Keratinocyte (primary cell): ENCODE data around the gene DNM1. TPM values are rescaled to one million over a fixed set of nuclear protein-coding genes. Genes with fewer than 3 reads are reported as not detected.

ENCODE experiments used
- DNase-seq: peaks from one replicate; pipeline ENCODE4 v3.0.0-alpha.2; 2011; ENCODE audit warnings: low read depth, missing footprints, low spot score
- FAIRE-seq: peaks from 2 replicates; lab custom pipeline; 2011; peaks lifted over from hg19 to GRCh38; lab: Jason Lieb, UNC
- H2AFZ ChIP-seq: 2 replicates; pipeline ENCODE4 v1.6.0; 2012; ENCODE audit warnings: low read length, control low read depth, inconsistent platforms; ENCODE audit not compliant: control insufficient read depth
- H3K27ac ChIP-seq: 2 replicates; pipeline ENCODE4 v1.5.1; 2011; ENCODE audit warnings: low read length; ENCODE audit not compliant: control insufficient read depth, insufficient read depth
- H3K27me3 ChIP-seq: 3 replicates; pipeline ENCODE4 v1.6.0; 2011; ENCODE audit warnings: low read length; ENCODE audit not compliant: control insufficient read depth, insufficient read depth; ENCODE audit errors: extremely low read depth
- H3K36me3 ChIP-seq, 2 experiments: 2 replicates in 1 of 2; 3 replicates in 1 of 2; pipeline ENCODE4 v1.5.1; 2011; ENCODE audit warnings: low read length in 2 of 2, mild to moderate bottlenecking in 1 of 2; ENCODE audit not compliant: control insufficient read depth in 2 of 2, insufficient read depth in 2 of 2; ENCODE audit errors: extremely low read depth in 1 of 2
- H3K4me1 ChIP-seq: 3 replicates; pipeline ENCODE4 v1.5.1; 2011; ENCODE audit warnings: low read length; ENCODE audit not compliant: control insufficient read depth, insufficient read depth; ENCODE audit errors: extremely low read depth
- H3K4me2 ChIP-seq: 3 replicates; pipeline ENCODE4 v1.6.0; 2011; ENCODE audit warnings: low read depth, low read length; ENCODE audit not compliant: control insufficient read depth, insufficient read depth; ENCODE audit errors: extremely low read depth
- H3K4me3 ChIP-seq, 3 experiments: fragments of 200-600 bp in 1 of 3; sonication (generic) in 1 of 3; 2 replicates in 2 of 3; 3 replicates in 1 of 3; pipeline ENCODE4 v1.5.1; 2011 to 2016; ENCODE audit warnings: low read length in 3 of 3, mild to moderate bottlenecking in 3 of 3, control low read depth in 2 of 3, inconsistent platforms in 1 of 3, low read depth in 1 of 3, mixed read lengths in 1 of 3, mixed run types in 1 of 3, moderate library complexity in 1 of 3; ENCODE audit not compliant: control insufficient read depth in 2 of 3, insufficient read depth in 2 of 3; ENCODE audit errors: extremely low read depth in 1 of 3
- H3K79me2 ChIP-seq: 2 replicates; pipeline ENCODE4 v1.6.0; 2012; ENCODE audit warnings: low read length; ENCODE audit not compliant: control insufficient read depth, insufficient read depth
- H3K9ac ChIP-seq: 3 replicates; pipeline ENCODE4 v1.6.0; 2011; ENCODE audit warnings: low read length; ENCODE audit not compliant: control insufficient read depth, insufficient read depth; ENCODE audit errors: extremely low read depth
- H3K9me1 ChIP-seq: 3 replicates; pipeline ENCODE4 v1.6.0; 2011; ENCODE audit warnings: low read length; ENCODE audit not compliant: control insufficient read depth, insufficient read depth; ENCODE audit errors: extremely low read depth
- H3K9me3 ChIP-seq: 2 replicates; pipeline ENCODE4 v1.5.1; 2012; ENCODE audit warnings: low read depth, low read length; ENCODE audit not compliant: control insufficient read depth
- H4K20me1 ChIP-seq: 3 replicates; pipeline ENCODE4 v1.6.0; 2011; ENCODE audit warnings: low read length; ENCODE audit not compliant: control insufficient read depth, insufficient read depth; ENCODE audit errors: extremely low read depth
- CTCF ChIP-seq, 3 experiments: IDR thresholded peaks in 1 of 3; conservative IDR thresholded peaks in 1 of 3; optimal IDR thresholded peaks in 1 of 3; 2 replicates in 2 of 3; 3 replicates in 1 of 3; pipeline versions ENCODE3 to v1.5.1; 2011; ENCODE audit warnings: low read length in 3 of 3, mild to moderate bottlenecking in 3 of 3, moderate library complexity in 2 of 3, control low read depth in 1 of 3, inconsistent platforms in 1 of 3; ENCODE audit not compliant: insufficient read depth in 2 of 3; ENCODE audit errors: extremely low read depth in 1 of 3
- EZH2 ChIP-seq: IDR thresholded peaks from one replicate; pipeline ENCODE4 v1.6.1; 2012; ENCODE audit warnings: inconsistent platforms, mild to moderate bottlenecking, low read length, moderate library complexity
- dilution Hi-C: fragments of 300-500 bp; cut with MboI; formaldehyde crosslinking; loops from one replicate; pipeline ENCODE4 v1.7.0; 2020; ENCODE audit warnings: low sequenced_read_pairs; ENCODE audit not compliant: extremely low pct_ligation_motif_present
- polyA plus RNA-seq, 5 experiments: library from polyadenylated mRNA; depleted of rRNA in 3 of 5; stranded (reverse) in 3 of 5; stranded (forward) in 1 of 5; unstranded in 1 of 5; fragments of >200 nt; gene quantifications; 1 replicate in 1 of 5; 2 replicates in 3 of 5; 3 replicates in 1 of 5; pipeline versions ENCODE4 v1.2.1 to v1.2.3, GENCODE V29; 2011 to 2012; ENCODE audit warnings: missing spikeins in 2 of 5, low read depth in 1 of 5, low replicate concordance in 1 of 5
- small RNA-seq, 3 experiments: library from RNA; depleted of rRNA; stranded (forward); fragments of <200 nt; gene quantifications; one replicate each; pipeline ENCODE3, GENCODE V24; 2012; ENCODE audit warnings: low read depth in 3 of 3, low replicate concordance in 1 of 3; ENCODE audit not compliant: insufficient read length in 3 of 3

The DNM1 gene
- polyA plus RNA-seq, 1 donor (not counting 4 experiments of a cell fraction or from before 2014, with no cell fraction given), result 0.25 TPM

GRCh38 chr9:128298535-128299482, 95.6 kb downstream of the DNM1 start:
- no peak overlapping the region for H3K27ac ChIP-seq
- H3K4me1 ChIP-seq, result peaks cover 8% of the 10 kb centered on the region
- no peak overlapping the region for H2AFZ ChIP-seq
- FAIRE-seq, result no peak
- no peak for DNase-seq
- no peaks in the 10 kb centered on the region for H3K79me2 ChIP-seq
- no peak overlapping the region for H3K4me2 ChIP-seq
- TF ChIP-seq EZH2, result no peak
- TF ChIP-seq CTCF (optimal IDR thresholded peaks at IDR 0.05 in 1 of 3, IDR thresholded peaks at IDR 0.05 in 1 of 3, conservative IDR thresholded peaks at IDR 0.05 in 1 of 3; ENCODE audit: extremely low read depth in 1 of 3, insufficient read depth in 2 of 3, low read length in 3 of 3), result no peak
- H4K20me1 ChIP-seq, result no peaks in the 10 kb centered on the region
- no peaks in the 10 kb centered on the region for H3K27me3 ChIP-seq
- no peak overlapping the region for H3K4me3 ChIP-seq
- no peaks in the 10 kb centered on the region for H3K9me1 ChIP-seq
- H3K9me3 ChIP-seq, result no peaks in the 10 kb centered on the region
- dilution Hi-C loops, result no loop called here
- no peaks in the 10 kb centered on the region for H3K36me3 ChIP-seq
- no peak overlapping the region for H3K9ac ChIP-seq

- TF ChIP-seq CTCF (optimal IDR thresholded peaks at IDR 0.05 in 1 of 3, IDR thresholded peaks at IDR 0.05 in 1 of 3, conservative IDR thresholded peaks at IDR 0.05 in 1 of 3; ENCODE audit: extremely low read depth in 1 of 3, insufficient read depth in 2 of 3, low read length in 3 of 3) (no peak), EZH2 (no peak)
- Histone ChIP-seq H3K27me3 (no peaks in the 10 kb centered on the region), H3K4me2 (no peak overlapping the region), H3K9ac (no peak overlapping the region), H3K9me1 (no peaks in the 10 kb centered on the region), H3K4me3 (no peak overlapping the region), H3K79me2 (no peaks in the 10 kb centered on the region), H3K36me3 (peaks cover 0 to 1% of the 10 kb centered on the region in 2 experiments), H3K4me1 (peaks cover 23% of the 10 kb centered on the region), H3K27ac (no peak overlapping the region), H2AFZ (no peak overlapping the region), H4K20me1 (no peaks in the 10 kb centered on the region), H3K9me3 (no peaks in the 10 kb centered on the region)
- FAIRE-seq, result no peak
- dilution Hi-C loops, result no loop called here
- no peak for DNase-seq
Observed at GRCh38 chr9:128304136-128304970, 101.2 kb downstream of the DNM1 start.

Small RNA genes lying within 50 kb of the gene (small RNA-seq; reads per million reads assigned to genes)
- 0.13 to 6.3 (median 3.5) reads per million in 3 experiments for gene MIR199B
- 0 reads per million in 3 experiments for gene MIR3154

Other genes with a start within 250 kb of the DNM1 start
- gene EEIG1, start 222.4 kb upstream of the DNM1 start, polyA plus RNA-seq, result 3.7 to 8.6 TPM (median 7.0 TPM) in 3 replicates
- gene NAIF1, start 136.1 kb upstream of the DNM1 start, polyA plus RNA-seq, result 6.3 to 7.5 TPM (median 7.4 TPM) in 3 replicates
- 4.1 to 7.9 TPM (median 6.5 TPM) in 3 replicates for gene SLC25A25, start 135.1 kb upstream of the DNM1 start, polyA plus RNA-seq
- gene PTGES2, start 75.7 kb upstream of the DNM1 start, polyA plus RNA-seq, result 61.3 to 71.3 TPM (median 68.7 TPM) in 3 replicates
- gene LCN2, start 53.9 kb upstream of the DNM1 start, polyA plus RNA-seq, result 28.9 to 77.4 TPM (median 67.4 TPM) in 3 replicates
- gene BBLN, start 43.1 kb upstream of the DNM1 start, polyA plus RNA-seq, result 35.9 to 89.0 TPM (median 50.9 TPM) in 3 replicates
- gene CIZ1, start 11.8 kb upstream of the DNM1 start, polyA plus RNA-seq, result 23.5 to 30.9 TPM (median 28.1 TPM) in 3 replicates
- 31.9 to 48.8 TPM (median 41.6 TPM) in 3 replicates for gene GOLGA2, start 72.6 kb downstream of the DNM1 start, polyA plus RNA-seq
- 35.9 to 39.4 TPM (median 38.4 TPM) in 3 replicates for gene SWI5, start 72.9 kb downstream of the DNM1 start, polyA plus RNA-seq
- 15.5 to 25.8 TPM (median 17.2 TPM) in 3 replicates for gene TRUB2, start 119.1 kb downstream of the DNM1 start, polyA plus RNA-seq
- 32.6 to 39.8 TPM (median 33.4 TPM) in 3 replicates for gene COQ4, start 119.5 kb downstream of the DNM1 start, polyA plus RNA-seq
- 17.3 to 30.2 TPM (median 21.4 TPM) in 3 replicates for gene SLC27A4, start 137.1 kb downstream of the DNM1 start, polyA plus RNA-seq
- 29.1 to 32.4 TPM (median 31.1 TPM) in 3 replicates for gene URM1, start 168.0 kb downstream of the DNM1 start, polyA plus RNA-seq
- 15.9 to 39.7 TPM (median 25.9 TPM) in 3 replicates for gene CERCAM, start 217.5 kb downstream of the DNM1 start, polyA plus RNA-seq